KG1 (cell line): ENCODE measurements around the gene GPATCH2.

Experiments
- DNase-seq: peaks from one replicate; lab custom pipeline; 2025; lab: John Stamatoyannopoulos, UW

Gene GPATCH2

DNA sequence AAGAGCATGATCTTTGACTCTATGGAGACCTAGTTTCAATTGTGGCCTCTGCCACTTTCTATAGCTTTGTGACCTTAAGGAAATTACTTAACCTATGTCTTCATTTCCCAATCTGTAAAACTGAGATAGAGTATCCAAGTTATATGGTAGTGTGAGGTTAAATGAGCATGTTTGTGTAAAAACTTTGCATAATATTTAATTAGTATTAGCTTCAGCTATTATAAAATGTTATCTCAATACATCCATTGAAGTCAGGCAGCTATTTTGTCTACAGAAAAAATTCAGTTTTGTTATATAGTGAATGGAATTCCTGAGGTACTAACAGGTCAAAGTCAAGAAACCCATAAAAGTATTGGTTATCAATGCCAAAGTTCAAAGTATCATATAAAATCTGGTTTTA lies 53.6 kb downstream of the GPATCH2 start:
- DNase-seq: no peak

DNA sequence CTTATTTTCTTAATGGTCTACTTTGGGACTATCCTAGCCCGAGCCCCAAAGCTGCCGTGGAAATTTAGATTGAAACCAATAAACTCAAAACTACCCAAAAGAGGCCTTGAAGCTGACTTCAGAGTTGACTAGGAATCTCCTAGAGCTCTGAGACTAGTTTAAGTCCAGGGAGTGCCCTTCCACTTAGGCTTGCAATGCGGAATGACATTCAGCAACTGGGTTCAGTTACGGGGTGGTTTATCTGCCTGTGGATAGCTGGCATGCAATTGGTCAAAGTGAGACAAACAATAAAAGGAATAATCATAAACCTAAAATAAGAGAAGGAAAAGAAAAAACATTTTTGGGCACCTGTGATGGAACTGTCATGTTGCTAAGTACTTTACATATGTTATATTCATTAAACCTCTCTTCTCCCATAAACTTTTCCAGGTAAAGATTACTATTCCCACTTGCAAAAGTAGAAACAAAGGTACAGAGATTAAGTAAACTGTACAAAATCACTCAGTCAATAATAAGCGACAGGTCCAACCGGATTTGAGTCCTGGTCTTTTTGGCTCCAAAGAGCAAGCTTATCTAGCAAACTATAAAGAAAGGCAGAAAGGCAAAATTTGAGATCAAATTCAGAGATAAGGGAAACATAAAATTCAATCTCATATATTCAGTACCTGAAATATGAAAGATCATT lies 56.5 kb downstream of the GPATCH2 start:
- DNase-seq: no peak

DNA sequence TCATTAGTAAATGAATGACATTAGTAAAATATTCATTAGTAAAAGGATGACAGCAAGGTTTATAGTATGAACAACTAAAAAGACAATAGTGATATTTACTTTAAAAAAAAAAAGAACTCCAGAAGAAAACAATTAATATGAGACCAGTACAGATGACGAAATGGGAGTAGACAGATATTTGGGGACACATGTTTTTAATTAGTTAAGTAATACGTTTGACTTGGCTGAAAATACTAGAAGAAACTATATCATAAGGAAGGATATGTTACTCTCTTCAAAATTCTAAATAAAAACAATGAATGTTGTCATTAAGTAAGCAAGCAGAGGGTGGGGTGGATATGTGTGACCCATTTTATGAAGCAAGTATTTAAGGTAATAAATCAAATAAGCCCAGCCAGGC lies 61.9 kb downstream of the GPATCH2 start:
- DNase-seq: no peak

DNA sequence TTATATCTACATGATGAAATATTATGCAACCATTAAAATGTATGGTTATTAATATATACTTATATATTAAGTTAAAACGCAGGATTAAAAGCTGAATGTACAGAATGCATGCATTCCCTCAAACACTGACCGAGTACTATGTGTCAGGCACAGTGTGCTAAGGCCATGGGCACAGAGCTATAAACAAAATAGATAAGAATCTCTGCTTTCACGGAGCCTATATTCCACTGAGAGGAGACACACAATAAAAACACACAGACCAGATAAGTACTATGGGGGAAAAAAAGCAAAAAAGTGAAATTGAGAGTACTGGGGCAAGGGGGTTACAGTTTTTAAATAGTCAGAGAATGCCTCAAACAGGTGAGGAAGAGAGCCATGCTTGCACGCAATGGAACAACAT lies 62.7 kb downstream of the GPATCH2 start:
- no peak for DNase-seq

DNA sequence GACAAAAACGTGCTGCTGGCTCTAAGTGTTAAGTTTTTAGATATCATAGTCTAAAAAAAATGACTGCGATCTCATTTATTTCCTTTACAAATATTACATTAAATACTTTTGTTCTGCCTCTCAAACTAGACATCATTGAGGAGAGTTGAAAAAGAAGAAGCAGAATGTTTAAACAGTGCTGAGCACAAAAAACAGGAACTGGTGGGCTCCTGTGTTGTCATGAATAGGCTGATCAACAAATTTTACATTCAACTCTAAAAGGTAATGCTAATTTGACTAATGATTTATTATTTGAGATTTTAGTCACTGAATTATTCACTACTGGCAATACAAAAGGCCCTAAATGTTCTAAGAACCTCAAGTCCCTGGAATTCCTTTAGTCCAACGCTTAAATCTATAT lies 66.1 kb downstream of the GPATCH2 start:
- no peak for DNase-seq

DNA sequence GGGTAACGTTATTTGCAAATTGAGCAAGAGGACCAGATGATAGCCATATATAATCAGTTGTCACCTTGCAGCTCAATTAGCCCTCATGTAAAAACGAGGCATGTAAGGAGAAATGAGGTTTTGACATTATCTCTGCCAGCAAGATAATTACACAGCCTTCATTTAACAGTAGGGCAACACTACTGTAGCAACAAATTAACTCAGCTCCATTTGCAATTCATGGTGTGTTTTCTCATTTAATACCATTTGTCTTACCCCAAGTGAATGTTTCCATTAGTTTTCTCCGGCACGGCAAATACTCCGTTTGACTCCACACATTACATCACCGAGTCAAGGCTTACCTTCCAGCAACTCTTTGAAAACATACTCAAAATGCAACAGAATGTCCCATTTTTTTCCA lies 66.7 kb downstream of the GPATCH2 start:
- DNase-seq: no peak

DNA sequence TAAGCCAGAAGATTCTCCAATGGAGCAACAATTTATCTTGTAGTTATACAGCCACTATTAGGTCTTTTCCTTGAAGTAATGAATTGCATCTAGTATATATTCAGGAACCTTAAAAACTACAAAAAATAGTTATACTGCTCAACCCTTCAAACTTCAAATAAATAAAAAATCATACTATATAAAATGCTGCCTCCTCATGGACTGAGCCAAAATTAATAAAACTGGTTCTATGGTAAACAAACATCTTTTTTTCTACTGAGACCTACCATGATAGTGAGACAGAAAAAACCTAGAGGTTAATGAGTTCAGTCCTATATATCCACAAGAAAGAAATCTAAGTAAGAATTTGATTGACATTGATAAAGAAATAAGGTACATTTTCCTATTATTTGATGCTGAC lies 67.7 kb downstream of the GPATCH2 start:
- DNase-seq: no peak

DNA sequence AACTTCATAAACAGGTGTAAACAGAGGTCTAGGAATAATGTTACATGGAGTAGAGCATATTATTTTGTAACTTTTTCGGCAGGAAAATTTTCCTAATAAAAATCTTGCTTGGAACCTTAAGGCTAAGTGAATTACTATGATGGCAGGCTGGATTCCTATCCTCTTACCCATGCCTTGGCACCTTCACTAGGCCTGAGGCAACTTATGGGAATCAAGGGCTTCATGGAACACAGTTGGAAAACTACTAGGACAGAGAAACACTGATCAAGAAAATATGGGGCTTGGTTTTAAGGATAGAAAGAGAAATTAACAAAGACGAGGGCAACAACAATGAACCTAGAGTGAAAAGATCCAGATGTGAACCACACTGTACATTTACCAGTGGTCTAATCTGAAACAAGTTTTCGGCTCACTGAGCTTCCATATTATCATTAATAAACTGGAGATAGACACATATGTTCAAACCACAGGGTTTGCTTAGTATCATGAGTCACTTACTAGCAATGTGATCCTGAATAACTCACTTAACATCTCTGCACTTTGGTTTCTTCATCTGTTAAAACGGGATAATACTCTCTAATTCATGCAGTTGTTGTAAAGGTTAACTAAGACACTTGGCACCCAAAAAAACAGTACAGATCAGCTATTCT lies 68.5 kb downstream of the GPATCH2 start:
- no peak for DNase-seq

DNA sequence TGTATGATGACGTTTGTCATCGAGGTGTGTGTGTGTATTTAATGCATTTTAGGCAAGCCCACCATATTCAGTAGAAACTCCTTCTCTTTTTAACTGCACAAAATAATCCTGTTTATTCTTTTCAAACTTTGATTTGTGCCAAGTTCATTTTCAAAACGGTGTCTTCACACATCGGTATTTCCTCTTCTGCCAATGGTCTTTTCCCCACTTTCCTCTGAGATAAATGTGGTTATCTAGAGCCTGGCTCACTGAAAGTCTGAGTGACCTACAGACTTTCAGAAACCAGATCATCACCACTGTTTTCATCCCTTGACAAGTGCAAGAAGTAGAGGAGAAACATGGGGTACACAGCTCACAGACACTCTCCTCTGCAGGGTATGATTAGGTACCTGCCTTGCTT lies 69.4 kb downstream of the GPATCH2 start:
- no peak for DNase-seq

DNA sequence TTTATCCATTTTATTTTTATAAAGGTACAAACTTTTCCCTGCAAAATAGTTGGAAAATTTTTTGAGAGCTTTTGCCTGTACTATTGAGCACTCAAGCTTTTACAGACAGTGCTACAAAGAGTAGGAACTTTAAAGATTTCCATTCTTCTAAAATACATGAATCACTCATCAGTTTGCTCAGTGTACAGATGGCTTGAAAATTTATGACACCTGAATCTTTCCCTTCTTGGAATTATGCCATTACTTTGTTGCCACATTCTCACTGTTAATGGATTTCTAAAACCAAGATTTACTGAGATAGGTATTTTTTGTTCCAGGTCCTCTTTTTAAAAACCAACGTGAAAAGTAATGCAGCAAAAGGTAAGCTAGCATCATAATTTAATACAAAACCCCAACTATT lies 76.0 kb downstream of the GPATCH2 start:
- DNase-seq: no peak

DNA sequence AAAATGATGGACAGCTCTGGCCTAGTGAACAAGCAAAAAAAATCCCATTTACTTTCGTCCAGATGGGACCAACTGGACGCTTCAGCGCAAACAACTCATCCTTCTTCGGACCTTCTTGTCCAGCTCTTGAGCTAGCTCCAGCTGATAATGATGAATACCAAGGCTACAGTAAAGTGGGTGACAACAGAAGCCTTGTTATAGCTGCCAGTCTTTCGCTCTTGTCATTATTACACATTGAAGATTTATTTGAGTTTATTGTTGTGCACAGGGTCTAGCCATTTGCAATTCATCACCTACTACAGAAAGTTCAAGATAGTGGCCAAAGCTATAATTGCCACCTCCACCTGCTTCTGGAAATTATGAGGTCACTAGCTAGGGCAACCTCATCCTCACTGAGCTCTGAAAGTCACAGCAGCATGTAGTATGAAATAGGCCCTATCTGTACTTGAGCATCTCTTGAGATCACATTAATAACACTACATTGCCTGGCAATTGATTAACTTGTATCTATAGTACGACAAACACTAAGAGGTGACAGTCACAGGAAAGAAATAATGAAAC lies 76.9 kb downstream of the GPATCH2 start:
- DNase-seq: no peak

DNA sequence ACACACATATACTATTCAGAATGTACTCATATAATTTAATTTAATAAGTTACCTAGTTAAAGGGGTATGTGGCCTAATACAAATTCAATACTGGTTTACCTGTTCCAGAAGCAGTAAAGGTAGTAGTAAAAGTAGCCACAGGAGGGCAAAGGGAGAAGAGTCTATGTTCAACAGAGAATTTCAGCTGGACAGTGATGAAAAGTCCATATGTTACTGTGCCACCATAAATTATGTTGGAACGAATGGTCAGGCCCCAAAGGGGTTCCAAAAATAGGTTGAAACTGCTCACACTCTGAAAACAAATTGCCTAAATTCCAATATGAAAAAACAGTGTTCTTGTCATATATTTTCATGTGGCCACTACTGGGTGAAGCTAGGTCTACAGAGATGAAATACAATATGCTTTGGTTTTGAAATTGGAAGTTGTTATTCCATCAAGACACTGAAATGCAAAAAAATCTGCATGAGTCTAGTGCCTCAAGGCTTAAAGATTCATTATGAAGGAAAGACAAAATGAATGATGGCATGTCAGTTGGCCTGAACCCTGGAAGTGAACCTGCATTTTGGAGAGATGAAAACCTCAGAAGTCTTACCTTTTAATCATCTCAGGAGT lies 78.4 kb downstream of the GPATCH2 start:
- DNase-seq: no peak

DNA sequence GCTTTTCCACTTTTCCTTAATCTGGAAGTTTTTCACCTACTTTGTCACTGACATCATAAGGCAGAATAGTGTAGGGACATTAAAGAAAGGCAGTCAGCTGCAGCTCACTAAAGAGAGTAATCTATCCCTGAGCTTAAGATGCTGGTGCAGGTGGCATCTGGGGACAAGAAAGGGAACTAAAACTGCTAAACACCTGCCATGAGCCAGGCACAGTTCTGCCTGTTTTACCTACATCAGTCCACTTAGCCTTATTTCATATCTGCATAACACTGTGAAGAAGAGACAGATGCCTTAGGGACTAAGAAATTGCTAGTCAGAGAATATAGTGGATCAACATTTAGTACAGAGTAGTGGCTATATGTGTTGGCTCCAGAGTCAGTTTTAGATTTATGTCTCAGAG lies 88.1 kb downstream of the GPATCH2 start:
- DNase-seq: no peak

DNA sequence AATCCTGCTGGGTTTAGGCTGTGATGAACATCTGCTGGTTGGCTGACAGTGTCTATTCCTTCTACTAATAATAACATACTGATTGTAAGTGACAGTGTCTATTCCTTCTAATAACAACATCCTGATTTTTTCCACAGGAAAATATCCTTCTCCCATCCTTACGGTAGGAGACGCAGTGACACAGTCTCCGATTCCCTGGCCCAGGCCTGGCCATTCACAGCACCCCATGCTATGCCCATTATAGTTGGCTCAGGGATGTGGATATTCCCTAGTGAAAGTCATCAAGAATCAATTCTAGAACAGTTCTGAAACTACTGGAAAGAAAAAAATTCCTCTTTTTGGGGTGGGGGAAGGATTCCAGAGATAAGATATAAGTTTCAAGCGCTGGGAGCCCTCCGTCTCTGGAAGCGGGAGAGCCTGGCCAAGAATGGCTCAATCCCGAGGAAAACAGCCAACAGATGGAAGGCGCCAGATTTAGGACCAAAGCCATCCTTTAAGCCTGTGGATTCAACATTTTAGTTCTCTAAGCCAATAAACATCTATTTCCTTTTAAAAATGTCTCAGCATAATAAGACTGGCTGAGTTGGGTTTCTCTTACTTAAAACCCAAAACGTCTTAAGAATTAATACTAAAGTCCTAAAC lies 88.6 kb downstream of the GPATCH2 start:
- DNase-seq: no peak

DNA sequence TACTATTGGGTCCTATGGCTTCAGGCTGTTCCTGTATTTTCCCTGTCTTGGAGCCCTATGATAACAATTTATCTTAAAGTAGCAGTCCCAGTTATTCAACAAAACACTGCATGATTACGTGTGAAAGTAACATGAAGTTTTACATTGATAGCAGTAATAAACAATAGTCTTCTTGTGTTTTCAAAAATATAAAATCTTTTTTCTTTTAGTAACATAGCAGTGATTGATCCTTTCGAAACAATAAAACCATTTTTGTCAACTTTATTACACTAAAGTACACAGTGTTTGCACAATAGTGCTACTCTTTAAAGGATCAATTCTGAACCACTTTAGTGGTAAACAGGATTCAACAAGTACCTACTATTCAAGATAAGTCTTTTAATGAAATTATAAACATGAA lies 90.6 kb downstream of the GPATCH2 start:
- DNase-seq: no peak

DNA sequence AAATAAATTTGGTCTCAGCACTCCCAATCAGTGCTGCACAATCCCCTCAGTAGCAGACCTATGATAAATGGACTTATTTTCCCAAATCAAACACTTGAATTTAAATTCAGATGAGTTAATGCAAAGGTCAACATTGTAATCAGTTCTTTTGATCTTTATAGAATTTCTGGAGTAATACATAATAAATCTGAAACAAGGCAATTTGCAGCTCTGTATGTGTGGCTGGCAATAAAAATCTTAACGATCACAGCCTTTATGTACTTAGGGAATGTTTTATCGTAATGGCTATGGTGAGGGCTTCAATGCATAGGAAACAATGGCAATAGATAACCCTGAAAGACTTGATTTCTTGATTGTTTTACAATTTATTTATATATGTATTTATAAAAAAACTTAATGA lies 91.4 kb downstream of the GPATCH2 start:
- no peak for DNase-seq

DNA sequence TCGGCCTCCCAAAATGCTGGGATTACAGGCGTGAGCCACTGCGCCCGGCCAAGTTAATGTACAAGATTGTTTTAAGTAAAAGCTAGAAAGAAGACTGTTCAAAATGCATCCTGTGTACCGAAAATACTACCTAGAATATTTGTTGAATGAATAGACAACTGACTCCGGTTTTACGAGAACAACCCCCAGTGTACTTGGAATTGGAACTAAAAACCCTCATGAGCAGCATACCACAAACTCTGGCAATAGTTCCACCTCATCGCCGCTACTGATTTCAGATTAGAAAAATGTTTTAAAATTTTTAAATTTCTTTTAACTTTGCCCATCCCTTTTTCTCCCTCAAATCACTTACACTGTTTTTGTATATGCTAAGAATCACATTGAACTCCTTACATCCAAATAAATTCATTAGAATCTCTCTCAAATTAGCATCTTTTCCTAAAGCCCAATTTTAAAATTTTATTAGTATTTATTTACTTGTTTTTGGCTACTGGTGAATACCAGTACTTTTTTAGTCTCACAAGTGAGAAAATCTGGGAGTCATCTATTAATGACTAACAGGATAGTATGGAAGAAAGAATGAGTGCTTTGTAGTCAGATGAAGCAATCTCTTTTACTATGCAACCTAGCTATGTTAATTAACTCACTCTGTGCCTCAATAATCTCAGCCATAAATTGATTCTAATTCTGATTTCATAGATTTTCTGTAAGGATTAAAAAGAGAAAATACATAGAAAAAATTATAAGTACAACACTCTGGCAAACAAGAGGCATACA lies 95.1 kb downstream of the GPATCH2 start:
- DNase-seq: no peak

DNA sequence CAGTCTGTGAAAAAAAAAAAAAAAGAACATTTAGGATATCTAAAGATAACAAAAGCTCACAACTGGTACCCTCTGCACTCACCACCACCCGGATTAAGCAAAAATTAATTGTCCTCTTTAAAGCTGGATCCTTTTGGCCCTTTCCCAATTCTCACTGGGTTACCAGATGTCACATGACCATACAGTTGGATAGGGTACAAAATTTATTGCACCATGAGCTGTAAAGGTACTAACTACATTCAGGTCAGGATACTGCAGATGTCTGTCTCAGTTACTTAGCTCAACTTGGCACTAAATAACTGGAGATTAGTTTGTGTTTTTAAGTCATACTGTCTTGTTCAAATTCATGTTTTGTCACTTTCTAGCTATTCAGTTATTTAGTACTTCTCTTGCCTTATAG lies 96.3 kb downstream of the GPATCH2 start:
- DNase-seq: no peak

DNA sequence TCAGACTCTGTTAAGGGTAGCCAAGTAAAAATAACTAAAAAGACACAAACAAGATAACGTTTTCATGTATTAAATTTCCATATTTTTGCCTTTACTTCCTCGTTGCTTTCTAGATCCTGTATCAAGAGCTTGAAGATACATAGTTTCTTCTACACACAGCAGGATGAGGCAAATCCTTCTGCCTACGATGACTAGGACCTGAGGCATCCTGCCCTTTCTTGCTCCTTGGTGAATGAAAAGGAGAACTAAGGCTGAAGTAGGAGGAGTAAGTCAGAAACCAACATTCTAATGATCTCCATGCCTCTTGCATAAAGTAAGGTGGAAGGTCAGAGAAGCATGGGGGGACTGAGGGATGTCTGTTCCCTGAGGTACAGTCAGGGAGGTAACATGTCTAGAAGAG lies 102.6 kb downstream of the GPATCH2 start:
- no peak for DNase-seq

DNA sequence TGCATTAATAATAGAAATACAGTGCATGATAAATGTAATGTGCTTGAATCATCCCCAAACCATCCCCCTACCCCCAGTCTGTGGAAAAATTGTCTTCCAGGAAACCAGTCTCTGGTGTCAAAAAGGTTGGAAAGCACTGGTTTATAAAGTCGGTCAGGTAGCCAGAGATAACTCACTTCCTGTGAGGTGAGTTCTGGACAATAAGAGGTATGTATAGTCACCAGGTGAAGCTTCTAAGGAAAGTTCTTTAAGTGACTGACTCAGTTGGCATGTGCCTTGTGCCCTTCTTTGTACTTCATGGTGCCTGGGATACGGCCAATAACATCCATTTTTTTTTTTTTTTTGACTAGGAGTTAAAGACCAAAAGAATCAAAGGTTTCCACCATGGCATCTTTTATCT lies 103.7 kb downstream of the GPATCH2 start:
- DNase-seq: no peak

DNA sequence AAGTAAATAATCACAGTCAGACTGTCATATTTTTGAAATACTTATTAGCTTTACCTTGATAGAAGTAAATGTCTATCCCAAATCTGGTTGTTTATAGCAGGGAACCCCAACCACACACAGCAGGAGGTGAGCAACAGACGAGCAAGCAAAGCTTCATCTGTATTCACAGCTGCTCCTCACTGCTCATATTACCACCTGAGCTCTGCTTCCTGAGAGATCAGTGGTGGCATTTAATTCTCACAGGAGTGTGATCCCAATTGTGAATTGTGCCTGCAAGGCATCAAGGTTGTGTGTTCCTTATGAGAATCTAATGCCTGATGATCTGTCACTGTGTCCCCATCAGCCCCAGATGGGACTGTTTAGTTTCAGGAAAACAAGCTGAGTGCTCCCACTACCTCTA lies 104.3 kb downstream of the GPATCH2 start:
- DNase-seq: no peak
